Neural cell (in vitro differentiated cells): Measurements from ENCODE around the gene CSPG4. TPM values are rescaled to one million over a fixed set of nuclear protein-coding genes. Genes with fewer than 3 reads are reported as not detected.
"Not testable (repeated sequence)": the region's sequence is repeated elsewhere in the genome, so short reads cannot be mapped to it uniquely, and the experiment has no call there.

Experiments
- H2AFZ ChIP-seq: fragments of 200-600, 300-800 bp; sonication (generic), shearing (Covaris generic); 2 replicates; pipeline ENCODE4 v1.6.0; 2014; ENCODE audit warnings: low read depth, mild to moderate bottlenecking, antibody characterized with exemption, low read length, moderate library complexity
- H3F3A ChIP-seq: fragments of 200-600 bp; shearing (Covaris generic); 2 replicates; pipeline ENCODE4 v1.6.1; 2016; ENCODE audit warnings: mild to moderate bottlenecking, moderate library complexity, mixed read lengths, antibody characterized with exemption, low read length; ENCODE audit not compliant: insufficient read depth, poor library complexity, severe bottlenecking
- H3K27ac ChIP-seq: fragments of 200-600, 300-800 bp; sonication (generic), shearing (Covaris generic); 2 replicates; pipeline ENCODE4 v1.5.1; 2014; ENCODE audit warnings: mild to moderate bottlenecking, low read length, moderate library complexity
- H3K27me3 ChIP-seq: fragments of 300-800, 200-600 bp; sonication (generic), shearing (Covaris generic); 2 replicates; pipeline ENCODE4 v1.6.0; 2014; ENCODE audit warnings: mild to moderate bottlenecking, low read depth, low read length, moderate library complexity; ENCODE audit not compliant: insufficient read depth
- H3K36me3 ChIP-seq: fragments of 300-800, 200-600 bp; sonication (generic), shearing (Covaris generic); 2 replicates; pipeline ENCODE4 v1.5.1; 2014; ENCODE audit warnings: mild to moderate bottlenecking, antibody characterized with exemption, low read length, moderate library complexity; ENCODE audit not compliant: insufficient read depth
- H3K4me2 ChIP-seq: fragments of 300-800, 200-600 bp; sonication (generic), shearing (Covaris generic); 2 replicates; pipeline ENCODE4 v1.6.0; 2014; ENCODE audit warnings: mild to moderate bottlenecking, low read length
- H3K4me3 ChIP-seq: fragments of 300-800, 200-600 bp; sonication (generic), shearing (Covaris generic); 2 replicates; pipeline ENCODE4 v1.5.1; 2014; ENCODE audit warnings: mild to moderate bottlenecking, low read length, moderate library complexity
- H3K79me2 ChIP-seq: fragments of 200-600 bp; shearing (Covaris generic); replicated peaks from 2 replicates; pipeline ENCODE4 v1.6.0; 2014; ENCODE audit warnings: mild to moderate bottlenecking, low read length, moderate library complexity; ENCODE audit not compliant: insufficient read depth
- H3K9ac ChIP-seq: fragments of 300-800, 200-600 bp; sonication (generic), shearing (Covaris generic); 2 replicates; pipeline ENCODE4 v1.6.1; 2016; ENCODE audit warnings: mild to moderate bottlenecking, low read length, mixed read lengths
- H3K9me2 ChIP-seq: fragments of 200-600 bp; shearing (Covaris generic); 2 replicates; pipeline ENCODE4 v1.6.1; 2016; ENCODE audit warnings: mild to moderate bottlenecking, low read length, mixed read lengths; ENCODE audit not compliant: insufficient read depth
- H3K9me3 ChIP-seq: fragments of 200-600, 300-800 bp; sonication (generic), shearing (Covaris generic); 2 replicates; pipeline ENCODE4 v1.6.1; 2016; ENCODE audit warnings: mild to moderate bottlenecking, mixed run types, low read length, moderate library complexity, mixed read lengths
- H4K20me1 ChIP-seq: fragments of 200-600 bp; shearing (Covaris generic); 2 replicates; pipeline ENCODE4 v1.6.1; 2016; ENCODE audit warnings: mild to moderate bottlenecking, mixed run types; ENCODE audit not compliant: insufficient read depth
- EP300 ChIP-seq: fragments of 450-650 bp; conservative IDR thresholded peaks from 2 replicates; pipeline ENCODE4 v1.6.1; 2014; ENCODE audit warnings: antibody characterized with exemption, mild to moderate bottlenecking, moderate library complexity; ENCODE audit not compliant: poor library complexity, severe bottlenecking
- EZH2 ChIP-seq: fragments of 200-600, 300-800 bp; shearing (Covaris generic), sonication (generic); IDR thresholded peaks from 2 replicates; pipeline ENCODE4 v1.6.1; 2014; ENCODE audit warnings: antibody characterized with exemption, low read length, borderline replicate concordance, mild to moderate bottlenecking; ENCODE audit not compliant: insufficient read depth, poor library complexity, severe bottlenecking
- MXI1 ChIP-seq: fragments of 450-650 bp; conservative IDR thresholded peaks from 2 replicates; pipeline ENCODE4 v1.6.1; 2014; ENCODE audit warnings: antibody characterized with exemption, mild to moderate bottlenecking; ENCODE audit not compliant: poor library complexity, severe bottlenecking
- POLR2AphosphoS5 ChIP-seq: IDR thresholded peaks from 2 replicates; pipeline ENCODE4 v1.6.1; 2012
- RAD21 ChIP-seq: fragments of 450-650 bp; conservative IDR thresholded peaks from 2 replicates; pipeline ENCODE4 v1.6.1; 2014; ENCODE audit warnings: antibody characterized with exemption, mild to moderate bottlenecking, moderate library complexity
- REST ChIP-seq: IDR thresholded peaks from 2 replicates; pipeline ENCODE4 v1.6.1; 2012; ENCODE audit warnings: borderline replicate concordance
- SMC3 ChIP-seq: fragments of 450-650 bp; conservative IDR thresholded peaks from 2 replicates; pipeline ENCODE4 v1.6.1; 2014; ENCODE audit warnings: antibody characterized with exemption, mild to moderate bottlenecking, moderate library complexity; ENCODE audit not compliant: poor library complexity
- TAF1 ChIP-seq: IDR thresholded peaks from 2 replicates; pipeline ENCODE4 v1.6.1; 2012; ENCODE audit warnings: low read depth
- polyA plus RNA-seq: library from polyadenylated mRNA; depleted of rRNA; stranded (reverse); fragments of >200 nt; gene quantifications from 2 replicates; pipeline ENCODE4 v1.2.3, GENCODE V29; 2014
- TF ChIP-seq, protein P1 (sequence below): fragments of 450-650 bp; IDR thresholded peaks from 2 replicates; pipeline ENCODE4 v1.5.1; 2014; ENCODE audit warnings: antibody characterized with exemption, mild to moderate bottlenecking, moderate library complexity; ENCODE audit not compliant: poor library complexity, severe bottlenecking

Gene CSPG4
- polyA plus RNA-seq, 1 donor from 2014 or later: not detected

- not testable (repeated sequence) for H3K4me3 ChIP-seq, H3K27ac ChIP-seq, H3F3A ChIP-seq, H2AFZ ChIP-seq, H3K4me2 ChIP-seq, H3K9ac ChIP-seq, H4K20me1 ChIP-seq, H3K79me2 ChIP-seq, H3K9me3 ChIP-seq, H3K36me3 ChIP-seq, H3K9me2 ChIP-seq
- H3K27me3 ChIP-seq: peaks cover 17% of the 10 kb centered on the region
These were observed 3.8 kb upstream of the CSPG4 start for GRCh38 chr15:75716249-75716950.

DNA sequence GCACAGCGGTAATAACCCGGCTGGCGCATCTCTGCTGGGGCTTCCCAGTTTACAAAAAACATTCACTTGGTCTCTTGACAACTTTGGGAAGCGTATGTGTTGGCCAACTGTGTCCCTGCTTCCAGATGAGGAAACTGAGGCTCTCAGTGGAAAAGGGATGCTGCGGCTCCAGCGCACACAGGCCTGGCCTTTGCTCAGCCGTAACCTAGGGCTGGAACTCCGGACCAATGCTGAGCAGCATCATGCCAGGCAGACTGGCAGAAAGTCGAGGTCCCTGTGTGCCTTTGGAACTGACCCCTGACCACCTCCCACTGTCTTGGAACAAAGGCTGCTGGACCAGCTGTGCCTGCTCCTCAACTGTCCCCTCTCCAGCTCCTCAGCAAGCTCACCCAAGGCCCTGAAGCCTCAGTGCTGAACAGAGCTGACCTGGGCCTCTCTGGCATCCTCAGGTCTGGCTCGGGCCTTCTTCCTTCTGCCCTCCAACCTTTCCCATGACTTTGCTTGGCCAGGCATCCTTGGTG, 2.7 kb upstream of the CSPG4 start:
- not testable (repeated sequence) for H4K20me1 ChIP-seq, H3K4me2 ChIP-seq

DNA sequence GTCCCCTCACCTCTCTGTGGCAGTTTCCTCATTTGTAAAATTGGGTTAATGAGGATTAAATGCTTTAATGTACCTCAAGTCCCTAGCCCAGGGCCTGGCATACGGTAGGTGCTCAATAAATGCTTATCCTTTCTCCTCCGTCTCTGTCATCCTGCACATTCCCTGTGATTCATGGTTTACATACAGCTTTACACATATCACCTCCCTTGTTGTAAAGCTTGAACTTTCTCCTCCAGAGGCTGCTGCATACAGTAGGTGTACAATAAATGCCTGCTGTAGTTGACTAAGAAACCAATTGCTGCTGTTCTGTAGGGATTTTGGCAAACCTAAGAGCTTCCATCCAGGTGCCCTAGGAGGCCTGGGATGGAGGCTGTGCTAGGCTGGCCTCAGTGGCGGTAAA, 1.5 kb upstream of the CSPG4 start:
- H3K79me2 ChIP-seq: no peaks in the 10 kb centered on the region
- no peak for TF ChIP-seq RAD21
- no peak for TF ChIP-seq SMC3
- no peak for TF ChIP-seq MXI1
- TF ChIP-seq, protein P1, sequence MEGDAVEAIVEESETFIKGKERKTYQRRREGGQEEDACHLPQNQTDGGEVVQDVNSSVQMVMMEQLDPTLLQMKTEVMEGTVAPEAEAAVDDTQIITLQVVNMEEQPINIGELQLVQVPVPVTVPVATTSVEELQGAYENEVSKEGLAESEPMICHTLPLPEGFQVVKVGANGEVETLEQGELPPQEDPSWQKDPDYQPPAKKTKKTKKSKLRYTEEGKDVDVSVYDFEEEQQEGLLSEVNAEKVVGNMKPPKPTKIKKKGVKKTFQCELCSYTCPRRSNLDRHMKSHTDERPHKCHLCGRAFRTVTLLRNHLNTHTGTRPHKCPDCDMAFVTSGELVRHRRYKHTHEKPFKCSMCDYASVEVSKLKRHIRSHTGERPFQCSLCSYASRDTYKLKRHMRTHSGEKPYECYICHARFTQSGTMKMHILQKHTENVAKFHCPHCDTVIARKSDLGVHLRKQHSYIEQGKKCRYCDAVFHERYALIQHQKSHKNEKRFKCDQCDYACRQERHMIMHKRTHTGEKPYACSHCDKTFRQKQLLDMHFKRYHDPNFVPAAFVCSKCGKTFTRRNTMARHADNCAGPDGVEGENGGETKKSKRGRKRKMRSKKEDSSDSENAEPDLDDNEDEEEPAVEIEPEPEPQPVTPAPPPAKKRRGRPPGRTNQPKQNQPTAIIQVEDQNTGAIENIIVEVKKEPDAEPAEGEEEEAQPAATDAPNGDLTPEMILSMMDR: no peak
- TF ChIP-seq EZH2: no peak
- no peak for TF ChIP-seq TAF1
- no peak for TF ChIP-seq POLR2AphosphoS5
- no peak for TF ChIP-seq REST
- TF ChIP-seq EP300: no peak
- H3K36me3 ChIP-seq: no peaks in the 10 kb centered on the region
- H4K20me1 ChIP-seq: no peaks in the 10 kb centered on the region
- H3K9ac ChIP-seq: no peak overlapping the region
- H3K9me3 ChIP-seq: no peaks in the 10 kb centered on the region
- no peak overlapping the region for H2AFZ ChIP-seq
- no peak overlapping the region for H3K27ac ChIP-seq
- H3K4me3 ChIP-seq: no peak overlapping the region
- no peak overlapping the region for H3K4me2 ChIP-seq
- H3K9me2 ChIP-seq: no peaks in the 10 kb centered on the region
- H3F3A ChIP-seq: no peaks in the 10 kb centered on the region
- peaks cover 14% of the 10 kb centered on the region for H3K27me3 ChIP-seq

More for the DNA sequence above, 2.7 kb upstream of the CSPG4 start:
- not testable (repeated sequence) for H3K27ac ChIP-seq, H3K9me3 ChIP-seq, H3F3A ChIP-seq, H3K36me3 ChIP-seq, H3K4me3 ChIP-seq, H3K9ac ChIP-seq, H3K79me2 ChIP-seq, H2AFZ ChIP-seq, H3K9me2 ChIP-seq
- H3K27me3 ChIP-seq: peaks cover 14% of the 10 kb centered on the region
